Lower leg skin (tissue), 4 donors: ENCODE measurements around the gene CYP2F1. TPM values are rescaled to one million over a fixed set of nuclear protein-coding genes. Genes with fewer than 3 reads are reported as not detected.

ENCODE experiments used
- DNase-seq, 2 donors: peaks; one replicate each; pipeline ENCODE4 v3.0.0-alpha.2; 2019; ENCODE audit warnings: low spot score in 2 of 2
- H3K4me3 ChIP-seq: fragments of 200-600 bp; sonication (generic); 2 replicates; pipeline ENCODE4 v1.5.1; 2017; ENCODE audit warnings: mild to moderate bottlenecking, low read depth; ENCODE audit not compliant: poor library complexity, severe bottlenecking
- POLR2A ChIP-seq, 2 donors: fragments of 450-650 bp; IDR thresholded peaks; one replicate each; pipeline ENCODE4 v1.6.1; 2016 to 2017; ENCODE audit warnings: antibody characterized with exemption in 2 of 2, mild to moderate bottlenecking in 1 of 2, moderate library complexity in 1 of 2
- WGBS, 2 donors: methylation state at CpG; one replicate each; pipeline ENCODE4 v1.1.5; 2018; 5-methylcytosine and 5-hydroxymethylcytosine counted together
- intact Hi-C: fragments of 100-400 bp; cut with DNase I; formaldehyde crosslinking; loops from one replicate; pipeline ENCODE4 v1.15.0; 2023; ENCODE audit warnings: low total_unique reads
- total RNA-seq, 4 donors: library from RNA; depleted of rRNA; stranded (reverse); fragments of >200 nt; gene quantifications; one replicate each; pipeline ENCODE4 v1.1.0, GENCODE V29; 2016
- TF ChIP-seq, protein P1 (sequence below), 3 donors: fragments of 450-650 bp; IDR thresholded peaks; one replicate each; pipeline ENCODE4 v1.5.1; 2016; ENCODE audit warnings: antibody characterized with exemption in 3 of 3, mild to moderate bottlenecking in 3 of 3, moderate library complexity in 2 of 3

The CYP2F1 gene, protein sequence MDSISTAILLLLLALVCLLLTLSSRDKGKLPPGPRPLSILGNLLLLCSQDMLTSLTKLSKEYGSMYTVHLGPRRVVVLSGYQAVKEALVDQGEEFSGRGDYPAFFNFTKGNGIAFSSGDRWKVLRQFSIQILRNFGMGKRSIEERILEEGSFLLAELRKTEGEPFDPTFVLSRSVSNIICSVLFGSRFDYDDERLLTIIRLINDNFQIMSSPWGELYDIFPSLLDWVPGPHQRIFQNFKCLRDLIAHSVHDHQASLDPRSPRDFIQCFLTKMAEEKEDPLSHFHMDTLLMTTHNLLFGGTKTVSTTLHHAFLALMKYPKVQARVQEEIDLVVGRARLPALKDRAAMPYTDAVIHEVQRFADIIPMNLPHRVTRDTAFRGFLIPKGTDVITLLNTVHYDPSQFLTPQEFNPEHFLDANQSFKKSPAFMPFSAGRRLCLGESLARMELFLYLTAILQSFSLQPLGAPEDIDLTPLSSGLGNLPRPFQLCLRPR
- not detected for total RNA-seq

DNA sequence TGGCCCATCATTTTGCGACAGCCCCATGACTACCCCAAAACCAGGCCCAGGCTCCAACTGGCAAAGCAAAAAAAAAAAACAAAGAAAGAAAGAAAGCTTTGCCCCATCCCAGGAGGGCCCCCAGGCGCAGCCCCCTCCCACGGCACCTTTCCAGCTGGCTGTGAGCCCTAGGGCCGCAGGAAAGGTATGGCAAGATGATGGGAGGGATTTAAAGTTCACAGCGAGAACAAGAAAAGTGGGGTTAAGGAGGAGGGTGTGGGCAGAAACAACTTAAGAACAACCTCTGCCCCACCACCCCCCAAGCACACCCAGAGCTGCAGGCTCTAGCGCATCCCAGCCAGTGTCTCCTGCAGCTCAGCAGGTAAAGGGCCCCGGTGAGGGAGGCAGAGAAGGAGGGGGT, at the start of gene CYP2F1:
TSS of gene CYP2F1 (plus strand) at position 301 of the 400 bp plus-strand sequence. CDS start 1,757 bp downstream, outside the sequence.
- WGBS, 2 donors, result 45 to 51% methylated on average over 7 of the region's 7 CpGs
- TF ChIP-seq, protein P1, sequence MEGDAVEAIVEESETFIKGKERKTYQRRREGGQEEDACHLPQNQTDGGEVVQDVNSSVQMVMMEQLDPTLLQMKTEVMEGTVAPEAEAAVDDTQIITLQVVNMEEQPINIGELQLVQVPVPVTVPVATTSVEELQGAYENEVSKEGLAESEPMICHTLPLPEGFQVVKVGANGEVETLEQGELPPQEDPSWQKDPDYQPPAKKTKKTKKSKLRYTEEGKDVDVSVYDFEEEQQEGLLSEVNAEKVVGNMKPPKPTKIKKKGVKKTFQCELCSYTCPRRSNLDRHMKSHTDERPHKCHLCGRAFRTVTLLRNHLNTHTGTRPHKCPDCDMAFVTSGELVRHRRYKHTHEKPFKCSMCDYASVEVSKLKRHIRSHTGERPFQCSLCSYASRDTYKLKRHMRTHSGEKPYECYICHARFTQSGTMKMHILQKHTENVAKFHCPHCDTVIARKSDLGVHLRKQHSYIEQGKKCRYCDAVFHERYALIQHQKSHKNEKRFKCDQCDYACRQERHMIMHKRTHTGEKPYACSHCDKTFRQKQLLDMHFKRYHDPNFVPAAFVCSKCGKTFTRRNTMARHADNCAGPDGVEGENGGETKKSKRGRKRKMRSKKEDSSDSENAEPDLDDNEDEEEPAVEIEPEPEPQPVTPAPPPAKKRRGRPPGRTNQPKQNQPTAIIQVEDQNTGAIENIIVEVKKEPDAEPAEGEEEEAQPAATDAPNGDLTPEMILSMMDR (IDR thresholded peaks at IDR 0.05), result no peak
- TF ChIP-seq POLR2A (IDR thresholded peaks at IDR 0.05), result no peak
- intact Hi-C loops, result no loop called here
- H3K4me3 ChIP-seq, result no peak within 1 kb of the TSS
- no peak for DNase-seq

DNA sequence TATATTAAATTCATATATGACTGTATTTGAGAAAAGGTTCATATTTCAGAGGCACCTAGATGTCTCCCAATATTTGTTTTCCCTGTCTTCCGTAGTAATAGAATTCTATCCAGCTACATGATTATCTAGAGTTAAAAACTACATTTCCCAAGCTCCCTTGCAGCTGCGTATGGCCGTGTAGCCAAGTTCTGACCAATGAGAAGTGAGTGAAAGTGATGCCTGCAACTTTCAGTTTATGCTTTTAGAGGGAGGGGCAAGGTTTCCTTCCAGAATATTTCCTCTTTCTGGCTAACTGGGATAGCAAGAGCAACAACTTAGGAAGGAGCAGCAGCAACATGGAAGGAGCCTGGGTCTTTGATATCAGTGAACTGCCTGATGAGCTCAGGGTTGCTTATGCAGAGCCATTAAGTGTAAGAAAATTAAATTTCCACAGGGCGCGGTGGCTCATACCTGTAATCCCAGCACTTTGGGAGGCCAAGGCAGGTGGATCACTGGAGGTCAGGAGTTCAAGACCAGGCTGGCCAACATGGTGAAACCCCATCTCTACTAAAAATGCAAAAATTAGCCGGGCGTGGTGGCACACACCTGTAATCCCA, 49.2 kb upstream of the CYP2F1 start:
- 62 to 68% methylated on average over 7 of the region's 7 CpGs for WGBS, 2 donors
- DNase-seq, result no peak
- intact Hi-C loops, result loop anchor here (5.0 kb wide), 1 partner anchor 712 kb away; no protein-coding TSS in a partner anchor
- H3K4me3 ChIP-seq, result no peak overlapping the region
- no peak for TF ChIP-seq POLR2A (IDR thresholded peaks at IDR 0.05)
- TF ChIP-seq, protein P1 (IDR thresholded peaks at IDR 0.05), result no peak

DNA sequence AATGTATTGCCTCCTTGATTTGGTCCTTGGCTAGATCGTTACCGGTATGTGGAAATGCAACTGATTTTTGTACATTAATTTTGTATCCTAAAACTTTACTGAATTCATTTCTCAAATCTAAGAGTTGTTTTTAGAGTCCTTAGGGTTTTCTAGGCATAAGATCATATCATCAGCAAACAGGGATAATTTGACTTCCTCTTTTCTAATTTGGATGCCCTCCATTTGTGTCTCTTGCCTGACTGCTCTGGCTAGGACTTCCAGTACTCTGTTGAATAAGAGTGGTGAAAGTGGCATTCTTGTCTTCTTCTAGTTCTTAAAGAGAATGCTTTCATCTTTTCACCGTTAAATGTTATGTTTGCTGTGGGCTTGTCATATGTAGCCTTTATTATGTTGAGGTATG, 37.9 kb upstream of the CYP2F1 start:
- TF ChIP-seq POLR2A (IDR thresholded peaks at IDR 0.05), result no peak
- TF ChIP-seq, protein P1 (IDR thresholded peaks at IDR 0.05), result no peak
- intact Hi-C loops, result no loop called here
- H3K4me3 ChIP-seq, result no peak overlapping the region
- no peak for DNase-seq
- 83 to 84% methylated on average over 3 of the region's 3 CpGs for whole genome bisulfite sequencing, 2 donors

DNA sequence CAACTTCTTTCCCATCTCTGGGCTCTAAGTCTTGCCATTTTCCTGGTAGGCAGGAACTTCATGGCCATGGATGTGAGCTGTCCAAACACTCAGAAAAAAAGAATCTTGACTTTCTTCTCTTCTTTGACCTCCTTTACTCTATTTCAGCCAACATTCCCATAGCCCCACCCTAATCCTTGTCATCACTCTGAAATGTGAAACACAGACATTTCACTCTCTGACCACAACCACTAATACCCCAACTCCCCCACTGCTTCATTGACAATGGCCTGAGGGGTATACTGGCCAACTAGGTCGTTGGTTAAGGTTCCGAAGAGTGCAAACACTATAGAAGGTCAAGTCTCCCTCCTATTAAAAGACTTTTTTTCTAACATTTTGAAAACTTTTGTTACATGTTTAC, 30.7 kb upstream of the CYP2F1 start:
- no peak for DNase-seq
- WGBS, 2 donors, result 69 to 70% methylated on average over 2 of the region's 2 CpGs
- H3K4me3 ChIP-seq, result no peak overlapping the region
- intact Hi-C loops, result no loop called here
- TF ChIP-seq, protein P1 (IDR thresholded peaks at IDR 0.05), result no peak
- TF ChIP-seq POLR2A (IDR thresholded peaks at IDR 0.05), result no peak

DNA sequence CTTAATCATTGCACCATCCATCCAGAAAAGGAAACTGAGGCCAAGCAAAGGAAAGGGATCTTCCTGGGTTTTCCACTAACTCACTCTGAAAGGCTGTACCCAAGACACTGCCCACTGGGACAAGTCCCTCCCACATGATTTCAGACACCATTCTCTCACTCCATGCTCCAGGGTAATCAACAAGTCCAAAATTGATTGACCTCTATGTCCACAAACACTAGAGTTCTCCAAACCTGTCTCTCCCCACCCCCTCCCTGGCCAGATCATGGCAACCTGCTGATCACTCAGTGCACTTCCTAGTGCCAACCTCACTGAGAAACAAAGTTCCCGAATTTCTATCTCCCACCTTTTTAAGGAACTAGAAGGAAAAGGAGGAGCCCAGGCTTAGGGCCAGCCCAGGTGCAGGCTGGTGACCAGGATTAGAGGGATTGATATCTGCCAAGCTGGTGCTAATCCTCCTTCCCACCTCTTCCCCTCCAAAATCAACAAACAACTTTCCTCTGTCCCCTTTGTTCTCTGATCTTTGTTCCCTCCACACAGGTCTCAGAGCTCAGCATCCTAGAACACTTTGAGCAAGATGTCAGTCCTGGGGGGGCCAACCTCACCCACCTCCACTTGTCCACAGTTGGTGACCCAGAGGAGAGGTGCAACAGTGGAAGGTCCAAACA, 28.4 kb upstream of the CYP2F1 start:
- DNase-seq, result no peak
- intact Hi-C loops, result no loop called here
- WGBS, 2 donors, result 52 to 58% methylated on average over 1 of the region's 1 CpG
- TF ChIP-seq, protein P1 (IDR thresholded peaks at IDR 0.05), result no peak
- TF ChIP-seq POLR2A (IDR thresholded peaks at IDR 0.05), result no peak
- no peak overlapping the region for H3K4me3 ChIP-seq
